HTERT RPE-1 (cell line): Measurements from ENCODE around the gene TBR1.

ENCODE experiments used
- in situ Hi-C: fragments of 300-500 bp; cut with MboI; formaldehyde crosslinking; loops from 4 replicates; pipeline ENCODE4 v1.14.3; 2020; ENCODE audit warnings: low sequenced_read_pairs

Gene TBR1

DNA sequence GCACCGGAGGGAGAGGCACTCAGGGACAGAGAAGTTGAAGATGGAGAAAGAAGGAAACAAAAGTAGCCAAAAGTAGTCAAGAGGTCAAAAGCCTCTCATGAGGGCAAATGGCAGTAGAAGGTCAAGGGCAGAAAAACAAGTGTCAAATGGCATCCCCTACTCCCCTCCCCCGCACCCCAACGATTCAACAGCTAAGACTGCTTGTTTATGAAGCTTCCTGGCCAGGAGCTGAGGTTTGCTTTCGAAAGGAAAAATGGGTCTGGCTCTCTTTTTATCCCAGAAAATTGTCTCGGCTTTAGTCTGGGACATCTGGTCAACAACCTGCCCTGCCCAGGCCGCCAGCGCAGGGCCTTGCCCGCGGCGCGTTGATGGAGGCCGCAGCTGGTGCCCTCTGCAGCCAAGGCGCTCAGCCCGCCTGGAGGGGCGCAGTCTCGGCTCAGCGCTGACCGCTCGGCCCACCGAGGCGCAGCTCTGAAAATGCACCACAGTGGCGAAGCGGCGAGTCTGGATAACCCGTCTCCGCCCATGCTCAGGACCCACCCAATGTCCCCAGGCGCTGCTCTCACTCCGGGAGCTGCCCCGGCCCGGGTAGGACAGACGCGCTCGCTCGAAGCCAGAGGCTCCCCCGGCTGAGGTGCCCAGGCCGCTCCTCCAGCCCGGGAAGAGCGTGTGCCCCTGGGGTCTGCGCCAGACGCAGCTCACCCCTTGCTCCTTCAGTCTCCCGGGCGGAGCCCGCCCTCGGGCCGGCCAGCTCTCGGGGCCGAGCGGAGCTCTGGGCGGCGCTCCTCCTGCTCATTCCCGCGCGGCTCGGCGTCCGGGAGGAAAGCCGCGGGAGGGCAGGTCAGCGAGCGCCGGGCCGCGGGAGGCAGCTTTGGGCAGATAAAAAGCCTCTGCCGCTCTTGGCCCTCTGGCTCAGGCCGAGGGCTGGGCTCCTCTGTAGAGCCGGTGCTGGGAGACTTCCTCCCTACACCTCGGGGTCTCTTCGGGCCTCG lies 1.8 kb upstream of the TBR1 start:
- in situ Hi-C loops: no loop called here

- in situ Hi-C loops: no loop called here
Observed at GRCh38 chr2:161415034-161415986, 787 bp upstream of the TBR1 start.

DNA sequence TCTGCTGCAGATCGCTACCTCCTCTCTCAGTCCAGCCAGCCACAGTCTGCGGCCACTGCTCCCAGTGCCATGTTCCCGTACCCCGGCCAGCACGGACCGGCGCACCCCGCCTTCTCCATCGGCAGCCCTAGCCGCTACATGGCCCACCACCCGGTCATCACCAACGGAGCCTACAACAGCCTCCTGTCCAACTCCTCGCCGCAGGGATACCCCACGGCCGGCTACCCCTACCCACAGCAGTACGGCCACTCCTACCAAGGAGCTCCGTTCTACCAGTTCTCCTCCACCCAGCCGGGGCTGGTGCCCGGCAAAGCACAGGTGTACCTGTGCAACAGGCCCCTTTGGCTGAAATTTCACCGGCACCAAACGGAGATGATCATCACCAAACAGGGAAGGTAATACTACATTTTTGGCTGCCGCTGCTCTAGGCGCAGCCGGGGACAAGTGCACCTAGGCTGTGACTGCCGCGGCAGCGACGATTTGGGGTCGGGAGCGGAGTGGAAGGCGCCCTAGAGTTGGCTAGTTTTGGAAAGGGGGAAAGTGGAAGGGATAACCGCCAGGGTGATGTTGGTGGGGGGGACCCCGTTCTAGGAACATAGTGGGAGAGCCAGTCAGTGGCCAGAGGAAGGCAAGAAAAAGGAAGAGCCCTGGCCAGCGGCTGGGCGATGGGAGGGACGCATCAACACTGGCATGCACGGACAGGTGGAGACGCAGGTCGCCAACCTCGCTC lies 776 bp downstream of the TBR1 start:
- in situ Hi-C loops: no loop called here

- in situ Hi-C loops: no loop called here
Observed at GRCh38 chr2:161417438-161418274, 1.6 kb downstream of the TBR1 start.

- in situ Hi-C loops: no loop called here
Observed at GRCh38 chr2:161418275-161418714, 2.2 kb downstream of the TBR1 start.

DNA sequence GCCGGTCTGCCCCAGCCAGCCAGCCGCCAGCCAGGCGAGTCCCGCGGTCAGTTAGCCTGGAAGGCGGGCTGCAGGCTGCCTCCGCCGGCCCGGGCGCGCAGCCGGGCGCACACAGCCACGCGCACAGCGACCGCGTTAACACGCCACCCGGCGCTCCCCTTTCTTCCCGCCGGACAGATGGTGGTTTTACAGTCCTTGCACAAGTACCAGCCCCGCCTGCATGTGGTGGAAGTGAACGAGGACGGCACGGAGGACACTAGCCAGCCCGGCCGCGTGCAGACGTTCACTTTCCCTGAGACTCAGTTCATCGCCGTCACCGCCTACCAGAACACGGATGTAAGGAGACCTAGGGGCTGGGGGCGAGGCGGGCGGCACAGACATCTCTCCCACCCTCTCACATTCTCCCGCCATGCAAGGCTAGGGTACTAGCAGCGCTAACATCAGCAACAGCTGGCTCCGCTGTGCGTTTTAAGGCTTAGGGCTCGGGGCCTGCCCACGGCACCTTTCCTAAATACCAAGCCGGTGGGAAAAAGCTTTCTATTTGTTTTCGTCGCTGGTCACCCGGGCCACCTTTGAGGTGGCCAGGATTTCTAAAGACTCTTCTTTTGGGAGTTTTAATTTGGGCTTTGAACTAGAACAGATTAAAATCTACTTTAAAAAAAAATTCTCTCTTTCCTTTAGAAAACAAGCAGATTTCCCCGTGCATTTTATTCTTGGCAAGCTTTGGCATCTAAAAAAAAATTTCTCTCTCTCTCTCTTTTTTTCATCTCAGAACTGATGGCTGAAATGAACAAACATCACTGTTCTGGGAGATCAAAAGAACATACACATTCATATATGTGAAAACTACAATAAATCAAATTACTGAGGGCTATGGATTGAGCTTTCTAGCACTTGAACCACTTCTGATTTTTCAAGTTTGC lies 2.9 kb downstream of the TBR1 start:
- in situ Hi-C loops: no loop called here

- in situ Hi-C loops: no loop called here
Observed at GRCh38 chr2:161419638-161420190, 3.6 kb downstream of the TBR1 start.

- in situ Hi-C loops: no loop called here
Observed at GRCh38 chr2:161420406-161421074, 4.4 kb downstream of the TBR1 start.

GRCh38 chr2:161421686-161422085 lies 5.6 kb downstream of the TBR1 start:
- in situ Hi-C loops: no loop called here

DNA sequence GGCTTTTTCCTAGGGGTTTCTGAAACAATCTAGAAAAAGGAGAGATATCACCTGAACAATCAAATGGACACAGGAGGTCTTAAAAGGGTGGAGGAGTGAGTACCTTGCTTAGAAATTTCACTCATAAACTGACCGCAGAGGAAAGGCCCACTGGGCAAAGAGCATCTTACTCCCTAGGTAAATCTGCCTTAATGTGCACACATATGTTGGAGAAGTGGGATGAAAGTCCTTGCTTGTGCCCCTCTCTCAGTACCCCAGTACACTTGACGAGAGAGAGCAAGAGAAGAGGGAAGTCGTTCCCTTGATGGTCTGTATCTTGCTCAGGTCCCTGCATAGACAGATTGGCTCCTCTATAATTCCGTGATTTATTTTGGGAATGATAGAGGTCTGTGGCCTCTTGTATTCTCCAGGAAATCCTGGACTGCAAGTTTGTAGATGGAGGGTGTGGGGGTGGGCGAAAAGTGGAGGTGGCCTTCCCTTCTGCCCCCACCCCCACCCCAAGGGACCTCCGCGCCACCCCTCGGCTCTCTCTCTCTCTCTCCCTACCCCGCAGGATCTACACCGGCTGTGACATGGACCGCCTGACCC lies 6.8 kb downstream of the TBR1 start:
- in situ Hi-C loops: no loop called here

DNA sequence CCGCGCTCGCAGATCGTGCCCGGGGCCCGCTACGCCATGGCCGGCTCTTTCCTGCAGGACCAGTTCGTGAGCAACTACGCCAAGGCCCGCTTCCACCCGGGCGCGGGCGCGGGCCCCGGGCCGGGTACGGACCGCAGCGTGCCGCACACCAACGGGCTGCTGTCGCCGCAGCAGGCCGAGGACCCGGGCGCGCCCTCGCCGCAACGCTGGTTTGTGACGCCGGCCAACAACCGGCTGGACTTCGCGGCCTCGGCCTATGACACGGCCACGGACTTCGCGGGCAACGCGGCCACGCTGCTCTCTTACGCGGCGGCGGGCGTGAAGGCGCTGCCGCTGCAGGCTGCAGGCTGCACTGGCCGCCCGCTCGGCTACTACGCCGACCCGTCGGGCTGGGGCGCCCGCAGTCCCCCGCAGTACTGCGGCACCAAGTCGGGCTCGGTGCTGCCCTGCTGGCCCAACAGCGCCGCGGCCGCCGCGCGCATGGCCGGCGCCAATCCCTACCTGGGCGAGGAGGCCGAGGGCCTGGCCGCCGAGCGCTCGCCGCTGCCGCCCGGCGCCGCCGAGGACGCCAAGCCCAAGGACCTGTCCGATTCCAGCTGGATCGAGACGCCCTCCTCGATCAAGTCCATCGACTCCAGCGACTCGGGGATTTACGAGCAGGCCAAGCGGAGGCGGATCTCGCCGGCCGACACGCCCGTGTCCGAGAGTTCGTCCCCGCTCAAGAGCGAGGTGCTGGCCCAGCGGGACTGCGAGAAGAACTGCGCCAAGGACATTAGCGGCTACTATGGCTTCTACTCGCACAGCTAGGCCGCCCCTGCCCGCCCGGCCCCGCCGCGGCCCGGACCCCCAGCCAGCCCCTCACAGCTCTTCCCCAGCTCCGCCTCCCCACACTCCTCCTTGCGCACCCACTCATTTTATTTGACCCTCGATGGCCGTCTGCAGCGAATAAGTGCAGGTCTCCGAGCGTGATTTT lies 7.6 kb downstream of the TBR1 start:
- in situ Hi-C loops: no loop called here

DNA sequence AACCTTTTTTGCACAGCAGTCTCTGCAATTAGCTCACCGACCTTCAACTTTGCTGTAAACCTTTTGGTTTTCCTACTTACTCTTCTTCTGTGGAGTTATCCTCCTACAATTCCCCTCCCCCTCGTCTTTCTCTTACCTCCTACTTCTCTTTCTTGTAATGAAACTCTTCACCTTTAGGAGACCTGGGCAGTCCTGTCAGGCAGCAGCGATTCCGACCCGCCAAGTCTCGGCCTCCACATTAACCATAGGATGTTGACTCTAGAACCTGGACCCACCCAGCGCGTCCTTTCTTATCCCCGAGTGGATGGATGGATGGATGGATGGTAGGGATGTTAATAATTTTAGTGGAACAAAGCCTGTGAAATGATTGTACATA lies 8.3 kb downstream of the TBR1 start:
- in situ Hi-C loops: no loop called here

DNA sequence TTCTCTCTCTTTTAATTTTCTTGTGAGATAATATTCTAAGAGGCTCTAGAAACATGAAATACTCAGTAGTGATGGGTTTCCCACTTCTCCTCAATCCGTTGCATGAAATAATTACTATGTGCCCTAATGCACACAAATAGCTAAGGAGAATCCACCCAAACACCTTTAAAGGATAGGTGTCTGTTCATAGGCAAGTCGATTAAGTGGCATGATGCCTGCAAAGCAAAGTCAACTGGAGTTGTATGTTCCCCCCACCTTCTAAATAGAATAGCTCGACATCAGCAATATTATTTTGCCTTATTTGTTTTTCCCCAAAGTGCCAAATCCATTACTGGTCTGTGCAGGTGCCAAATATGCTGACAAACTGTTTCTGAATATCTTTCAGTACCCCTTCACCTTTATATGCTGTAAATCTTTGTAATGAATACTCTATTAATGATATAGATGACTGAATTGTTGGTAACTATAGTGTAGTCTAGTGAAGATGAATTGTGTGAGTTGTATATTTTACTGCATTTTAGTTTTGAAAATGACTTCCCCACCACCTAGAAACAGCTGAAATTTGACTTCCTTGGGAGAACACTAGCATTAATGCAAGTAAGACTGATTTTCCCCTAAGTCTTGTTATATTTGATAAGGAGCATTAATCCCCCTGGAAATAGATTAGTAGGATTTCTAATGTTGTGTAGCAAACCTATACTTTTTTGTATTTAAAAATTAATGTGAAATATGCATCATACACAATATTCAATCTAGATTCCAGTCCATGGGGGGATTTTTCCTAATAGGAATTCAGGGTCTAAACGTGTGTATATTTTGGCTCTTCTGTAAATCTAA lies 9.0 kb downstream of the TBR1 start:
- in situ Hi-C loops: no loop called here

DNA sequence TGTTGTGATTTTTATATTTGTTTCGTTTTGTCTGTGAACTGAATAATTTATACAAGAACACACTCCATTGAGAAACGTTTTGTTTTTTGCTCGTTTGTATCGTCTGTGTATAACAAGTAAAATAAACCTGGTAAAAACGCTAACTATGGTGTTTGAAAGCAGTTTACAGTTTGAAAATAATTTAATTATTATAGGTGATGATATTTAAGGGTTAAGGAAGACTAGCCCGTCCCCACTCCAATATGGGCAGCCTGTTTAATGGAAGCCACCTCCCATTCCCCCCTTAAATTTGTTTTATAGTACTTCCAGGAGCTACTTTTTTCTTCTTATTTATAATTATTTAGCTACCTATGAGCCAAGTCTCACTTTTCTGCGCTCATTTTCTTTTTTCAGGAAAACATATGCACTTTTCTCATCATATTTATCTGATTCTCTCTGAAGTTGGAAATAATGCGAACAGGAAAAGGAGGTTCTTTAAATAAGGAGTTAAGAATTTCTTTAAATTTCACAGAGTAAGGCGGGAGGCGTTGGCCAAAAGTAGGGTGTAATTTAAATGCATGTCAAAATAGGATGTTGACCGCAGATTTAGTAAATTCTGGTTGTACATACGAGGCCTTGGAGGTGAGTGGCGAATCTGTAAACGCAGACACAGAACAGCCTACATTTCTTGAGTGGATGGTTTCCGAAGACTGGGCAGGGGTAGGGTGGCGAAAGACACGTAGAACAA lies 9.8 kb downstream of the TBR1 start:
- in situ Hi-C loops: no loop called here

DNA sequence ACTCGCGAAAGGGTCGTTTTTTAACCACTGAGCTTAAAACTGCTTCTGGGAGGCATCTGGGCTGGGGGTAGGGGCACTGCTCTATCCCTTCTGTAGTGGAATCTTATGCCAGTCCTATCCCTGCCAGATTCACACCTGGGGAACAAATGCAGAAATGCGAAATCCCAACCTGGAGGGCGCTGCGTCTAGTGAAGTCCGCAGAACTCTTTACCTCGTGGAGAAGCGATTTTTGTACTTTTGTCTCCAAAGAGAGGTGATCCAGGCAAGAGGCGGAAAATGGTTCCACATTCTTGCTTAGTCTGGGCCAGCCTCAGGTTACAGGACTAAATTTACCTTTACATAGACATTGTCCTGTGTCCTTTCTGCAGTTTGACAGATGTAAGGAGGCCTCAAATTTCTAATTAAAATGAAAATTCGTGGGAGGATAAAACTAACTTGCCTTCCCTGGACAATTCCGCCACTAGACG lies 10.4 kb downstream of the TBR1 start:
- in situ Hi-C loops: no loop called here
